Measurements from ENCODE around the gene SCYGR5.
A peak's percentile ranks its signal among the peaks of the same experiment; 100 is the strongest.
"Not testable (repeated sequence)": the region's sequence is repeated elsewhere in the genome, so short reads cannot be mapped to it uniquely, and the experiment has no call there.

Gene SCYGR5, protein sequence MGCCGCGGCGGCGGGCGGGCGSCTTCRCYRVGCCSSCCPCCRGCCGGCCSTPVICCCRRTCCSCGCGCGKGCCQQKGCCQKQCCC

DNA sequence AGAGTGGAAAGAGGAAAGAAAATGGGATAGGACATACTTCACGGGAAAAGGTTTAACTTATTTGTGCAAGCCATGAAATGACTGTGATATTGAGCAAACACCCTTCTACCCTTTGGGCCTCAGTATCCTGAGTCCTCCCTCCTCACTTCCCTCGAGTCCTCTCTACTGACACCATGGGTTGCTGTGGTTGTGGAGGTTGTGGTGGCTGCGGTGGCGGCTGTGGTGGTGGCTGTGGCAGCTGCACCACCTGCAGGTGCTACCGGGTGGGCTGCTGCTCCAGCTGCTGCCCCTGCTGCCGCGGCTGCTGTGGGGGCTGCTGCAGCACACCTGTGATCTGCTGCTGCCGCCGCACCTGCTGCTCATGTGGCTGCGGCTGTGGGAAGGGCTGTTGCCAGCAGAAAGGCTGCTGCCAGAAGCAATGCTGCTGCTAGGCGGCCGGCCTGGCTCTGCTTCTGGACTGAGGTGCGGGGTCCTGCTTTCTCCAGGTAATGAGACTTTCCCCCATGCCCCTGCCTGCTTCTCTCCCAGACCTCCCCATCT lies at the start of gene SCYGR5:
TSS of gene SCYGR5 (plus strand) at position 174 of the 540 bp plus-strand sequence. CDS start at position 174, 0 bp downstream.
- DNase-seq (ENCODE audit: low read depth); H3K4me3 ChIP-seq (replicated peaks; ENCODE audit: low read depth, low read length): not testable (repeated sequence)

DNA sequence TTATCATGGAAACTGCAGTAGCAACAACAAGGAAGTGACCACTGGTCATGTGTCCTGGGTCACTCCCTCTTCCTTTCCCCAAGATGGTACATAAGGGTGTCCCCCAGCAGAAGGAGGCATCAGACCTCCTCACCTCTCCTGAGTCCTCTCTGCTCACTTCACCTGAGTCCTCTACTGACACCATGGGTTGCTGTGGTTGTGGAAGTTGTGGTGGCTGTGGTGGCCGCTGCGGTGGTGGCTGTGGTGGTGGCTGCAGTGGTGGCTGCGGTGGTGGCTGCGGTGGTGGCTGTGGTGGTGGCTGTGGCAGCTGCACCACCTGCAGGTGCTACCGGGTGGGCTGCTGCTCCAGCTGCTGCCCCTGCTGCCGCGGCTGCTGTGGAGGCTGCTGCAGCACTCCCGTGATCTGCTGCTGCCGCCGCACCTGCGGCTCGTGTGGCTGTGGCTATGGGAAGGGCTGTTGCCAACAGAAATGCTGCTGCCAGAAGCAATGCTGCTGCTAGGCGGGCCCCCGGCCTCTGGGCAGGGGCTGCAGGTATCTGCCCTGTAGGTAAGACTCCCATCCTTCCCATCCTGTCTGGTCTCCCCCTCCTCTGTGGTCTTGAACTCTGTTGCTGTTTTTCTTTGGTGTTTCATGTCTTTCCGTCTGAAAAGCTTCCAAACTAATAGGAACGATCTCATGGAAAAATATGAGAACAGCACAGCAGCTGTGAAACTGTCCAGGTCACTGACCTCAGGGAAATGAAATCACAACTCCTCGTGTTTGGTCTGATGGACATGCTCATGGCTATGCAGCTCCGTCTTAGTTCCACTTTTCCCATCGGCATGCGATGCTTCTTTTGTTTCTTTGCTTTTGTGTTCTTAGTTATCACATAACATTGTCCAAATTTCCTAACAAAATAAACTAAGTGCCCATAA lies 49.0 kb upstream of the SCYGR5 start, which contains the start of gene SCYGR4:
TSS of gene SCYGR4 (plus strand) at position 183 of the 915 bp plus-strand sequence. CDS start at position 183, 0 bp downstream.
- H3K4me3 ChIP-seq (replicated peaks; ENCODE audit: low read depth, low read length), result no peak within 1 kb of the TSS
- TF ChIP-seq, protein P1, sequence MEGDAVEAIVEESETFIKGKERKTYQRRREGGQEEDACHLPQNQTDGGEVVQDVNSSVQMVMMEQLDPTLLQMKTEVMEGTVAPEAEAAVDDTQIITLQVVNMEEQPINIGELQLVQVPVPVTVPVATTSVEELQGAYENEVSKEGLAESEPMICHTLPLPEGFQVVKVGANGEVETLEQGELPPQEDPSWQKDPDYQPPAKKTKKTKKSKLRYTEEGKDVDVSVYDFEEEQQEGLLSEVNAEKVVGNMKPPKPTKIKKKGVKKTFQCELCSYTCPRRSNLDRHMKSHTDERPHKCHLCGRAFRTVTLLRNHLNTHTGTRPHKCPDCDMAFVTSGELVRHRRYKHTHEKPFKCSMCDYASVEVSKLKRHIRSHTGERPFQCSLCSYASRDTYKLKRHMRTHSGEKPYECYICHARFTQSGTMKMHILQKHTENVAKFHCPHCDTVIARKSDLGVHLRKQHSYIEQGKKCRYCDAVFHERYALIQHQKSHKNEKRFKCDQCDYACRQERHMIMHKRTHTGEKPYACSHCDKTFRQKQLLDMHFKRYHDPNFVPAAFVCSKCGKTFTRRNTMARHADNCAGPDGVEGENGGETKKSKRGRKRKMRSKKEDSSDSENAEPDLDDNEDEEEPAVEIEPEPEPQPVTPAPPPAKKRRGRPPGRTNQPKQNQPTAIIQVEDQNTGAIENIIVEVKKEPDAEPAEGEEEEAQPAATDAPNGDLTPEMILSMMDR (IDR thresholded peaks at IDR 0.05; ENCODE audit: low read length, missing control alignments), result no peak
- peak; percentile 62 for DNase-seq (ENCODE audit: low read depth)

DNA sequence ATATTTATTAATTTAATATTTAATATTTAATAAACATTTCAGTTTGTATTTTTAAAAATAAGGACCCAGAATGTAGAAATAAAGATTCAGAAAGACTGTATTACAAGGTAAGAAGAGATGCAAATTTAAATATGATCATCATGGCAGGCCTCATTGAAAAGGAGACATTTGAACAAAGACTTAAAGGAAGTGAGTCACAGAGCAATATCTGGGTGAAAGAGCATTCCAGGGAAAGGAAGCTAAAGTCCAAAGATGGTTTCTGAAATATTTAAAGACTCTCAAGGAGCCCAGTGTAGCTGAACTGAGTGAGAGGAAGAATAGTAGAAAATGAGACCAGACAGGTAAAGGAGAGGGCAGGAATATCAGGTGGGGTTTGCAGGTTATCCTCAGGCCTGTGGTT lies 43.4 kb upstream of the SCYGR5 start:
- peak; percentile 82 for DNase-seq (ENCODE audit: low read depth)
- no peak overlapping the region for H3K4me3 ChIP-seq (replicated peaks; ENCODE audit: low read depth, low read length)
- TF ChIP-seq, protein P1 (IDR thresholded peaks at IDR 0.05; ENCODE audit: low read length, missing control alignments), result no peak

DNA sequence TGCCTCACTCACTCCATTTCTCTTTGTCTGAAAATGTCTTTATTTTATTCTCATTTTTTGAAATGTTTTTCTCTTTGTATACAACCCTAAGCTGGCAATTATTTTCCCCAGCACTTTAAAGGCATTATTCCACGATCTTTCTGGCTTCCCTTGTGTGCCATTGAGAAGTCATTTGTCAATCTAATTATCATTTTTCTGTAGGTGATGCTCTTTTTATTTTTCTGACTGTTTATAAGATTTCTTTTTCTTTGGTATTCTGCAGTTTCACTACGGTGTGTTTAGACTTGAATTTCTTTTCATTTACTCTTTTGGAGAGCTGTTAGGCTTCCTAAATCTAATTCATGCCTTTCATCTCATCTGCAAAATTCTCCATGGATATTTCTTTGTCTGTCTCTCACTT lies 41.2 kb upstream of the SCYGR5 start:
- H3K4me3 ChIP-seq (replicated peaks; ENCODE audit: low read depth, low read length), result no peak overlapping the region
- TF ChIP-seq, protein P1 (IDR thresholded peaks at IDR 0.05; ENCODE audit: low read length, missing control alignments), result no peak
- DNase-seq (ENCODE audit: low read depth), result no peak

DNA sequence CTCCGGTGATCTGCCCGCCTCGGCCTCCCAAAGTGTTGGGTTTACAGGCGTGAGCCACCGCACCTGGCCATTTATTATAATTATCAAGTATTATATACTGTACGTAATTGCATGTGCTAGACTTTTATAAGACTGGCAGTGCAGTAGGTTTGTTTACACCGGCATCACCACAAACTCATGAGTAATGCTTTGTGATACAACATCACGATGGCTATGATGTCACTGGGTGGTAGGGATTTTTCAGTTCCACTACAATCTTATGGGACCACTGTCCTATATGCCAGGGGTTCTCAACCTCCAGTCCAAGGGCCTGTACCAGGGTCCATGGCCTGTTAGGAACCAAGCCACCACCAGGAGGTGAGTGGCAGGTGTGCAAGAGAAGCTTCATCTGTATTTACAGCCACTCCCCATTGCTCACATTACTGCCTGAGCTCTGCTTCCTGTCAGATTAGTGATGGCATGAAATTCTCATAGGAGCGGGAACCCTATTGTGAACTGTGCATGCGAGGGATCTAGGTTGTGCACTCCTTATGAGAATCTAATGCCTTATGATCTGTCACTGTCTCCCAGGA lies 39.9 kb upstream of the SCYGR5 start:
- TF ChIP-seq, protein P1 (IDR thresholded peaks at IDR 0.05; ENCODE audit: low read length, missing control alignments), result no peak
- DNase-seq (ENCODE audit: low read depth), result no peak
- H3K4me3 ChIP-seq (replicated peaks; ENCODE audit: low read depth, low read length), result no peak overlapping the region

DNA sequence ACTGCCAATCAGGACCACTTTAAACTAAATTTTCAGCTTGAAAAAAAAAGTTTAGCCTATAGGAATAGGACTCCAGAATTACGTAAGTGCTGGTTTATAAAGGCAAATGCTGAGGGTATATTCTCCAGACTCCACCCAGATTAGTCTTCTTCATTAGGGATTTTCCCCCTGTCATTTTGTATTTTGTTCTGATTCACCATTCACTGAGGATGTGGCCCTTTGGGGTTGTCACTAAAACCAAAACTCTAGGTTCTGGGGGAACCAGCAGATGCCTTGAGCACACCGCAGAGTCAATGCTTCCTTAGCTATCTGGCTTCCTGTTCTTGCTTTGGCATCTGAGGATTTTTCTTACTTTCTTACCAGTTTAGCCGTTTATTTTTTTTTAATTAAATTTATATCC lies 38.8 kb upstream of the SCYGR5 start:
- no peak overlapping the region for H3K4me3 ChIP-seq (replicated peaks; ENCODE audit: low read depth, low read length)
- no peak for DNase-seq (ENCODE audit: low read depth)
- TF ChIP-seq, protein P1 (IDR thresholded peaks at IDR 0.05; ENCODE audit: low read length, missing control alignments), result no peak

DNA sequence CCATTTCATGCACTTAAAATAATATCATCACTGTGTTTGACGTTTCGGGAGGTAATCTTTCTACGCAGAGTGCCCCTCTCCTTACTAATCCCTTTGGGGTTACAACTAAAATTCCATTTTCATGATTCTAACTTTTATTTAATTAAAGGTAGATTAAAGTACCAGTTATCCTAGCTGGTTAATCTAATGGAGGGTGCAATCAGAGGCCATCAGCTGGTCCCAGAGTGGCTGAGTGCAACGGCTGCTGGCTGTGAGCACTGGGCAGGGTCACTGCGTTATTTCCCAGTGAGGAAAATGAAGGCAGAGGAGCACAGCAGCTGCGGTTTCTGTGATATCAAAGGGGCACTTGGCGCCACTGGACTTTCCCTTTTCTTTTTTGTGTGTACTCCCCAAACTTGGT lies 37.2 kb upstream of the SCYGR5 start:
- DNase-seq (ENCODE audit: low read depth), result no peak
- no peak overlapping the region for H3K4me3 ChIP-seq (replicated peaks; ENCODE audit: low read depth, low read length)
- TF ChIP-seq, protein P1 (IDR thresholded peaks at IDR 0.05; ENCODE audit: low read length, missing control alignments), result no peak

All from fibroblast of pulmonary artery (primary cell).